ENCODE data around the gene KRT6C.
"Not testable (repeated sequence)": the region's sequence is repeated elsewhere in the genome, so short reads cannot be mapped to it uniquely, and the experiment has no call there.

Gene KRT6C

GRCh38 chr12:52473768-52474167 lies at the start of gene KRT6C:
TSS of gene KRT6C (minus strand) at chr12:52473805. CDS start at chr12:52473737, 68 bp downstream.
- DNase-seq = no peak

- no peak for DNase-seq
Measured at GRCh38 chr12:52522346-52523011, 48.9 kb upstream of the KRT6C start.

GRCh38 chr12:52521568-52522266 lies 48.1 kb upstream of the KRT6C start:
- DNase-seq = no peak

- DNase-seq = no peak
Measured at GRCh38 chr12:52521175-52521567, 47.6 kb upstream of the KRT6C start.

GRCh38 chr12:52519826-52520662 lies 46.4 kb upstream of the KRT6C start, which contains the start of gene KRT5:
TSS of gene KRT5 (minus strand) at chr12:52520394. CDS start at chr12:52520296, 98 bp downstream.
- DNase-seq = no peak

GRCh38 chr12:52519387-52519703 lies 45.7 kb upstream of the KRT6C start:
- DNase-seq = no peak

- DNase-seq = no peak
Measured at GRCh38 chr12:52518574-52519386, 45.2 kb upstream of the KRT6C start.

GRCh38 chr12:52517888-52518287 lies 44.3 kb upstream of the KRT6C start:
- DNase-seq = no peak

- DNase-seq = no peak
Measured at GRCh38 chr12:52517005-52517835, 43.6 kb upstream of the KRT6C start.

GRCh38 chr12:52515927-52516831 lies 42.6 kb upstream of the KRT6C start:
- DNase-seq = no peak

- DNase-seq = no peak
Measured at GRCh38 chr12:52515319-52515646, 41.7 kb upstream of the KRT6C start.

GRCh38 chr12:52514471-52515318 lies 41.1 kb upstream of the KRT6C start:
- DNase-seq = no peak

- no peak for DNase-seq
Measured at GRCh38 chr12:52513736-52514135, 40.1 kb upstream of the KRT6C start.

- no peak for DNase-seq
Measured at GRCh38 chr12:52508211-52508610, 34.6 kb upstream of the KRT6C start.

- DNase-seq = no peak
Measured at GRCh38 chr12:52506858-52507715, 33.5 kb upstream of the KRT6C start.

- no peak for DNase-seq
Measured at GRCh38 chr12:52502877-52503276, 29.3 kb upstream of the KRT6C start.

- DNase-seq = no peak
Measured at GRCh38 chr12:52501490-52501889, 27.9 kb upstream of the KRT6C start.

- DNase-seq = not testable (repeated sequence)
Measured at GRCh38 chr12:52500574-52500973, 27.0 kb upstream of the KRT6C start.

Data from activated CD8-positive, alpha-beta memory T cell treated with anti-CD3 and anti-CD28 coated beads, Interleukin-2, amount 50 U/mL, for 4 hours (primary cell).